CD4-positive, alpha-beta T cell treated with Interleukin-21 for 1 hour (primary cell): ENCODE data around the gene RSPH4A.
"Not testable (repeated sequence)": the region's sequence is repeated elsewhere in the genome, so short reads cannot be mapped to it uniquely, and the experiment has no call there.

Source experiments
- DNase-seq: peaks from one replicate; pipeline ENCODE4 v3.0.0-alpha.2; 2020

Gene RSPH4A

GRCh38 chr6:116615937-116616736 is at the start of gene RSPH4A:
RSPH4A (plus strand) TSS chr6:116616479; CDS start chr6:116616624, 145 bp downstream.
- peak; percentile 73 for DNase-seq

DNA sequence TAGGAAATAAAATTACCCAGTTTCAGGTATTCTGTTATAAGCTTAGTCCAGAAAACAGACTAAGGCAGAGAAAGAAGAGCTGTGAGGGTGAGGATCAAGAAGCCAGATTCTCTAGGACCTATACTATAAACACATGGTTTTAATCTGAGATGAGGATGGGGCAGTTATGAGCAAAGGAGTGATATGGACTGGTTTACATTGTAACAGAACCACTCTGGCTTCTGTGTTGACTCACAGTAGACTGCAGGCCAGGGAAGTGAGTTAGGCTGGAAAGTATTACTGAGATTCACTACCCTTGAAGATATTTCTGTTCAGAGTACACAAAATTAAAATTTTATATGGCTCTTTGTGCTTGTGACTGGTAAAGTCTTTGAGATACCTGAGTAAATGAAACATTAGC is 48.2 kb upstream of the RSPH4A start:
- no peak for DNase-seq

DNA sequence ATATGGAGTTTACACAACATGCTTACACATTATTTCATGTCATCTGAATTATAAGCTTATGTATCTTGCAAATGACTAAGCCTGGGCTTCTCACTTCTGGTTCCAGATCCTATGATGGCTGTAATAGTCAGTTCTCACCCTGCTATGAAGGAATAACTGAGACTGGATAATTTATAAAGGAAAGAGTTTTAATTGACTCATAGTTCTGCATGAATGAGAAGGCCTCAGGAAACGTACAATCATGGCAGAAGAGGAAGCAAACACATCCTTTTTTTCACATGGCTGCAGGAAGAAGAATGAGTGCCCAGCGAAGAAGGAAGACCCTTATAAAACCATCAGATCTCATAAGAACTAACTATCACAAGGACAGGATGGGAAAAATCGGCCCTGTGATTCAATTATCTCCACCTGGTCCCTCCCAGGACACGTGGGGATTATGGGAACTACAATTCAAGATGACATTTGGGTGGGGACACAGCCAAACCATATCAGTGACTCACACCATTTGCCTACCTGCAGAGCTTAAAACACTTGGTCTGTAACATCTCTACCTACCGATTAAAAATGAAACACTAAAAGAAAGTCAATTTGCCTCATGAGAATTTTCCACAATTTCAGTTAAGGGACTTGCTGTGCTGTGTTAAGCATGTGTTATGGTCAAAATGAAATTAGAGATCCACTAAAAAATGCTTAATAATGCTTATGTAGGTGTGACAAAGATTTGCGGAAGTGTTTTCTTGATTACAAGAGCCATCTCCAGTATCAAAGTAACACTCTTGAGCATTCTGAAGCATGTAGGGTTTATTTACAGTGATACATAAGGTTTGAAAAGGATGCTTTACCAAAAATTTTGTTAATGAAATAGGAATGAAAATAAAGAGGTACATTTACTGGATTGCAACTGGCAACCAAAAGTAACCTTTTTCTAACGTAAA is 47.2 kb upstream of the RSPH4A start:
- DNase-seq: no peak

GRCh38 chr6:116570856-116571682 is 45.2 kb upstream of the RSPH4A start, which contains the start of gene RWDD1:
RWDD1 (plus strand) TSS chr6:116571504; CDS start chr6:116571583, 79 bp downstream.
- DNase-seq: peak; percentile 99

- DNase-seq: no peak
Measured at GRCh38 chr6:116571683-116572000, 44.6 kb upstream of the RSPH4A start.

- DNase-seq: no peak
Measured at GRCh38 chr6:116572162-116572561, 44.1 kb upstream of the RSPH4A start.

- no peak for DNase-seq
Measured at GRCh38 chr6:116575227-116575626, 41.1 kb upstream of the RSPH4A start.

DNA sequence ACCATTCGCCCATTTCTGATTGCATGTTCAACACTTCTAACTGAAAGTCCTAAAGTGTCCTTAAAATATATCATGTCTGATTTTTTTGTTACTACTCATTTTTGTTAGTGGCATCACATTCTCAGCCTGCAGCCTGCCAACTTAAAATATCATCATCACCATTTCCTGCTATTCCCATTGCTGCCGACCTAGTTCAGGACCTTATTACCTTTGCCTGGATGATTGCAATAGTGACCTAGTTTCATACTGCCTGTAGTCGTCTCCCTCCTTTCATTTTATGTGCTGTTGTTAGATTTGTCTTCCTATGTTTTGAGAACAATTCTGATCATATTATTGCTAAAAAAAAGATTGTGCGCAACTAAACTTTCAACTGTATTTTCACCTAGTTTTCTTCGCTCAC is 38.8 kb upstream of the RSPH4A start:
- DNase-seq: no peak

DNA sequence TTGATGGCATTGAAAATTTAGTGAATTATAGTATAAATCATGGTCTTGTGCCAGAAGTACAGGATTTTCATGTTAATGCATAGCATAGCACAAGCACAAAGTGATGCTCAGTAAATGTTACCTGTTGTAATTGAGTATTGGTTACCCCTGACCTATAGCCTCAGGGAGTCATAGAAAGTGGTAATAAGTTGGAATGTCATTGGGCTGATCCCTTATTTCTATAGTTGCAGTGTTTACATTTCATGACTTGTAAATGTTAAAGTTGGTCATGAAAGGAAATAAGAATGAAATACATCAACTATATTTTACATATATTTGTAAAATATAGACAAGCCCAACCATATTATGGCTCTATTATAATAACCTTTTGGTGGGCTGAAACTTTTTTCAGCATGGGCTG is 37.9 kb upstream of the RSPH4A start:
- DNase-seq: no peak

DNA sequence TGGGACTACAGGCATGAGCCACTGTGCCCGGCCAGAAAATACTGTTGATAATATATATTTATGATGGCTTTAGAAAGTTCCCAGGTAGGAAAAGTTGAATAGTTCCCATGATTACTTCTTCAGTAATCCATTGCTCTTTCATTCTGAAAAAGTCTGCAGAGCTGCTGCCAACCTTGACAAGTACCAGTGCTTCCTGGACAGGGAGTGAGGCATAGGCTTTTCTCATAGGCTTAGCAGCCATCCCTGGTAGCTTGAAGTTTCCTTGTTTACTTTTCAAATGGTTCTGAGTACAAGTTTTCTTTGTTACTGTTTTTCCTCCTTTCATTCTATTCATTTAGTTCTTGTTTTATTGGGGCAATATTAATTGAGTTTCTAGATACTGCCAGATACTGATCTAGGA is 37.1 kb upstream of the RSPH4A start:
- DNase-seq: no peak

- no peak for DNase-seq
Measured at GRCh38 chr6:116580198-116580597, 36.1 kb upstream of the RSPH4A start.

GRCh38 chr6:116586276-116586675 is 30.0 kb upstream of the RSPH4A start:
- DNase-seq: no peak

DNA sequence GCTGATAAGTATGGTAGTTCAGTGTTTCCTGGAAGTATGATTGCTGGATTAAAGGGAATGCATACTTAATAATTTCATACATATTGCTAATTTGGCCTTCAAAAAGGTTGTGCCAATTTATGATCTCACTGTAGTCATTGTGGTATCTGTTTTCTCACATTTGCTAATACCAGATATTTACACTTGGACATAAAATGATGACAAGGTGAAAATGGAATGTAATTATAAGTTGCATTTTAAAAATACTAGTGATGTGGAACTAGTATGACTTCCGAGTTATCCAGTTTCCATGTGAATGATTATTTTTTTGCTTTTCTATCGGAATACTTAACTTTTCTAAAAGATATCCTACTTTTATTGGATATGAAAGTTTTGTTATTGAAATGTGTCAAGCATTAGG is 29.5 kb upstream of the RSPH4A start:
- no peak for DNase-seq

DNA sequence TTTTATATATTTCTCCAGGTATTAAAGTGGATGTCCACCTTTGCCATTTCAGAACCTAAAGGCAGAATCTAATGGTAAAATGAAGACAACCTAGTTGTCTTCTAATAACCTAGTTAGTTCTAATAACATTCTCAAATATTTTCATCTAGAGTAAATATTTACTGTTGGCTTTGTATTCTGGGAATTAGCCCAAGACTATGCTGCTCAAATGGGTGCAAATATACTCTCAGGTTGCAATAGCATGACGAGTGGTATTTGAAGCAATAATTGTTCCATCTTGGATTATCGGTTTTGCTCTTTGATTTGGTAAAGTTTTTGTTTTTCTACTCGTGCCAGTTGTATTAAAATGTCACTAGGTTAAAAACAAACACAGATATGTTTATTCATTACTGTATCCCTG is 21.0 kb upstream of the RSPH4A start:
- DNase-seq: no peak

- no peak for DNase-seq
Measured at GRCh38 chr6:116596815-116597214, 19.5 kb upstream of the RSPH4A start.

- DNase-seq: not testable (repeated sequence)
Measured at GRCh38 chr6:116603916-116604315, 12.4 kb upstream of the RSPH4A start.

GRCh38 chr6:116604868-116605267 is 11.4 kb upstream of the RSPH4A start:
- not testable (repeated sequence) for DNase-seq

DNA sequence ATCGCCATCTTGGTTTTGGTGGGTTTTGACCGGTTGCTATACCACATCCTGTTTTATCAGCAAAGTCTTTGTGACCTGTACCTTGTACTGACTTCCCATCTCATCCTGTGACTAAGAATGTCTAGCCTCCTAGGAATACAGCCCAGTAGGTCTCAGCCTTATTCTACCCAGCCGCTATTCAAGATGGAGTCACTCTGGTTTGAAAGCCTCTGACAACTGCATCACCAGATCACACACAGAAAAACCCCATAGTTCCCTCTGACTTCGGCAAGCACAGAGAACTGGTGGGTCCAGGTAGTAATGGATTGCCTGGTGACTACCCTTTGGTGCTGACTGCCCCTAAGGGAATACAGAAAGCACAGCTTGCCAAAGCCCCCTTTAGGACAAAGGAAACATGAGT is 10.3 kb upstream of the RSPH4A start:
- DNase-seq: no peak

- no peak for DNase-seq
Measured at GRCh38 chr6:116611056-116611455, 5.2 kb upstream of the RSPH4A start.

- DNase-seq: peak; percentile 6
Measured at GRCh38 chr6:116616737-116617053, 416 bp downstream of the RSPH4A start.

GRCh38 chr6:116624036-116624805 is 7.9 kb downstream of the RSPH4A start:
- no peak for DNase-seq

- no peak for DNase-seq
Measured at GRCh38 chr6:116625872-116626271, 9.6 kb downstream of the RSPH4A start.
